Measurements from ENCODE around the gene CCNQ.

The CCNQ gene

GRCh38 chrX:153600032-153600373 is 1.1 kb upstream of the CCNQ start:
- no peak for TF ChIP-seq CTCF (IDR thresholded peaks at IDR 0.05)
- Histone ChIP-seq H3K27ac (no peak overlapping the region), H3K4me3 (peak overlapping the region; percentile 71)
- no peak for DNase-seq (ENCODE audit: low spot score)

GRCh38 chrX:153599192-153600031 is 473 bp upstream of the CCNQ start:
- peak; percentile 87 for DNase-seq (ENCODE audit: low spot score)
- Histone ChIP-seq H3K27ac (peak overlapping the region in 1 of 2 donors; percentile 71), H3K4me3 (peak overlapping the region; percentile 90)
- TF ChIP-seq CTCF (IDR thresholded peaks at IDR 0.05): no peak

GRCh38 chrX:153596981-153597750 is 1.8 kb downstream of the CCNQ start:
- no peak overlapping the region for H3K27ac ChIP-seq
- TF ChIP-seq CTCF (IDR thresholded peaks at IDR 0.05): no peak
- H3K4me3 ChIP-seq: no peak overlapping the region
- no peak for DNase-seq (ENCODE audit: low spot score)

GRCh38 chrX:153595859-153596857 is 2.8 kb downstream of the CCNQ start:
- Histone ChIP-seq H3K27ac (no peak overlapping the region), H3K4me3 (no peak overlapping the region)
- no peak for TF ChIP-seq CTCF (IDR thresholded peaks at IDR 0.05)
- no peak for DNase-seq (ENCODE audit: low spot score)

GRCh38 chrX:153595387-153595786 is 3.6 kb downstream of the CCNQ start:
- no peak overlapping the region for H3K27ac ChIP-seq
- DNase-seq (ENCODE audit: low spot score): no peak
- TF ChIP-seq CTCF (IDR thresholded peaks at IDR 0.05): no peak

GRCh38 chrX:153593811-153594500 is 5.0 kb downstream of the CCNQ start:
- Histone ChIP-seq H3K4me3 (no peak overlapping the region), H3K27ac (no peak overlapping the region)
- DNase-seq (ENCODE audit: low spot score): no peak
- TF ChIP-seq CTCF (IDR thresholded peaks at IDR 0.05): no peak

More at GRCh38 chrX:153595387-153595786, 3.6 kb downstream of the CCNQ start:
- no peak overlapping the region for H3K4me3 ChIP-seq

All from coronary artery (tissue), 2 donors.